T-helper 2 cell (primary cell): ENCODE results near the gene RBL2.
"Not testable (repeated sequence)": the region's sequence is repeated elsewhere in the genome, so short reads cannot be mapped to it uniquely, and the experiment has no call there.

Experiments
- DNase-seq, 5 experiments: peaks; one replicate each; pipeline versions ENCODE4 v3.0.0 to v3.0.0-alpha.2; 2012 to 2022

RBL2 gene

GRCh38 chr16:53539346-53539745 is 105.1 kb downstream of the RBL2 start:
- not testable (repeated sequence) for DNase-seq

DNA sequence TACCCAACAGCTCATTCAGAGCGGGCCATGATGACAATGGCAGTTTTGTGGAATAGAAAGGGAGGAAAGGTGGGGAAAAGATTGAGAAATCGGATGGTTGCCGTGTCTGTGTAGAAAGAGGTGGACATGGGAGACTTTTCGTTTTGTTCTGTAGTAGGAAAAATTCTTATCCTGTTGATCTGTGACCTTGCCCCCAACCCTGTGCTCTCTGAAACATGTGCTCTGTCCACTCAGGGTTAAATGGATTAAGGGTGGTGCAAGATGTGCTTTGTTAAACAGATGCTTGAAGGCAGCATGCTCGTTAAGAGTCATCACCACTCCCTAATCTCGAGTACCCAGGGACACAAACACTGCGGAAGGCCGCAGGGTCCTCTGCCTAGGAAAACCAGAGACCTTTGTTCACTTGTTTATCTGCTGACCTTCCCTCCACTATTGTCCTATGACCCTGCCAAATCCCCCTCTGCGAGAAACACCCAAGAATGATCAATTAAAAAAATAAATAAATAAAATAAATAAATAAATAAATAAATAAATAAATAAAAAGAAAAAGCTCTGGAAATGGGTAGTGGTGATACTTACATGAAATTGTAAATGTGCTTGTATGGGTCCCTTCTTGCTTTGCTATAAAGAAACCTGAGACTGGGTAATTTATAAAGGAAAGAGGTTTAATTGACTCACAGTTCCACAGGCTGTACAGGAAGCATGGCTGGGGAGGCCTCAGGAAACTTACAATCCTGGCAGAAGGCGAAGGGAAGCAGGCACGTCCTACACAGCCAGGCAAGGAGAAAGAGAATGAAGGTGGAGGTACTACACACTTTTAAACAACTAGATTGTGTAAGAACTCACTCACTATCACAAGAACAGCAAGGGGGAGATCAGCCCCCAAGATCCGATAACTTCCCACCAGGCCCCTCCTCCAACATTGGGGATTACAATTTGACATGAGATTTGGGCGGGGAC is 105.8 kb downstream of the RBL2 start:
- not testable (repeated sequence) for DNase-seq
